HEK293 (cell line): ENCODE data around the gene BAG1.

Source experiments
- CTCF ChIA-PET: fragments of 350-600 bp; formaldehyde crosslinking; extraction: SDS; loops from one replicate; lab custom pipeline; 2021; ENCODE audit warnings: antibody characterized with exemption; lab: Yijun Ruan, JAX
- POLR2A ChIA-PET: fragments of 300-600 bp; formaldehyde crosslinking; extraction: SDS; loops from one replicate; lab custom pipeline; 2020; ENCODE audit warnings: antibody characterized with exemption, inconsistent platforms; lab: Yijun Ruan, JAX
- H3K27ac ChIP-seq: fragments of 200-500 bp; sonication (Bioruptor generic); 2 replicates; pipeline ENCODE4 v1.5.1; 2014; ENCODE audit warnings: low read depth, low read length, control low read depth, inconsistent platforms; ENCODE audit errors: extremely low read depth
- H3K36me3 ChIP-seq, 2 experiments: fragments of 200-500 bp in 1 of 2; sonication (Bioruptor generic) in 1 of 2; 1 replicate in 1 of 2; 2 replicates in 1 of 2; pipeline ENCODE4 v1.5.1; 2014 to 2017; ENCODE audit warnings: inconsistent platforms in 2 of 2, low read length in 2 of 2; ENCODE audit not compliant: control insufficient read depth in 2 of 2, insufficient read depth in 1 of 2
- H3K4me1 ChIP-seq: fragments of 200-500 bp; sonication (Bioruptor generic); 2 replicates; pipeline ENCODE4 v1.5.1; 2014; ENCODE audit warnings: mild to moderate bottlenecking, low read length, inconsistent platforms; ENCODE audit not compliant: control insufficient read depth, insufficient read depth
- H3K4me3 ChIP-seq: 2 replicates; pipeline ENCODE4 v1.5.1; 2011; ENCODE audit warnings: low read depth, mild to moderate bottlenecking, control low read depth, low read length, moderate library complexity
- H3K9me3 ChIP-seq: fragments of 200-500 bp; sonication (Bioruptor generic); 2 replicates; pipeline ENCODE4 v1.5.1; 2014; ENCODE audit warnings: low read depth, low read length, inconsistent platforms; ENCODE audit not compliant: control insufficient read depth, insufficient read depth
- FEZF1 ChIP-seq: fragments of 450-650 bp; formaldehyde crosslinking; IDR thresholded peaks from 2 replicates; pipeline ENCODE4 v1.5.1; 2016; ENCODE audit warnings: missing biosample characterization, missing genetic modification characterization
- GFI1B ChIP-seq: fragments of 450-650 bp; formaldehyde crosslinking; IDR thresholded peaks from 2 replicates; pipeline ENCODE4 v1.5.1; 2016; ENCODE audit warnings: missing biosample characterization, missing genetic modification characterization
- GLIS2 ChIP-seq: fragments of 450-650 bp; formaldehyde crosslinking; IDR thresholded peaks from 2 replicates; pipeline ENCODE4 v1.5.1; 2016; ENCODE audit warnings: missing biosample characterization, missing genetic modification characterization
- KLF7 ChIP-seq: fragments of 450-650 bp; formaldehyde crosslinking; IDR thresholded peaks from 2 replicates; pipeline ENCODE4 v1.5.1; 2016; ENCODE audit warnings: missing biosample characterization, missing genetic modification characterization, borderline replicate concordance
- MYNN ChIP-seq: fragments of 450-650 bp; formaldehyde crosslinking; IDR thresholded peaks from 2 replicates; pipeline ENCODE4 v1.5.1; 2016; ENCODE audit warnings: missing biosample characterization, missing genetic modification characterization, borderline replicate concordance
- OSR2 ChIP-seq: fragments of 450-650 bp; formaldehyde crosslinking; IDR thresholded peaks from 2 replicates; pipeline ENCODE4 v1.5.1; 2016; ENCODE audit warnings: missing biosample characterization, missing genetic modification characterization
- PATZ1 ChIP-seq: fragments of 450-650 bp; formaldehyde crosslinking; IDR thresholded peaks from 2 replicates; pipeline ENCODE4 v1.5.1; 2016; ENCODE audit warnings: missing biosample characterization, missing genetic modification characterization
- YY1 ChIP-seq: fragments of 450-650 bp; formaldehyde crosslinking; IDR thresholded peaks from 2 replicates; pipeline ENCODE4 v1.5.1; 2018; ENCODE audit warnings: missing biosample characterization, missing genetic modification characterization
- ZBTB21 ChIP-seq: fragments of 450-650 bp; formaldehyde crosslinking; IDR thresholded peaks from 2 replicates; pipeline ENCODE4 v1.5.1; 2017; ENCODE audit warnings: missing biosample characterization, missing genetic modification characterization
- ZBTB48 ChIP-seq: fragments of 450-650 bp; formaldehyde crosslinking; IDR thresholded peaks from 2 replicates; pipeline ENCODE4 v1.5.1; 2016; ENCODE audit warnings: missing biosample characterization, missing genetic modification characterization
- ZNF121 ChIP-seq: fragments of 450-650 bp; formaldehyde crosslinking; IDR thresholded peaks from 2 replicates; pipeline ENCODE4 v1.5.1; 2016; ENCODE audit warnings: missing biosample characterization, missing genetic modification characterization
- ZNF138 ChIP-seq: fragments of 450-650 bp; formaldehyde crosslinking; IDR thresholded peaks from 2 replicates; pipeline ENCODE4 v1.5.1; 2016; ENCODE audit warnings: missing biosample characterization, missing genetic modification characterization, borderline replicate concordance
- ZNF140 ChIP-seq: fragments of 450-650 bp; formaldehyde crosslinking; IDR thresholded peaks from 2 replicates; pipeline ENCODE4 v1.5.1; 2016; ENCODE audit warnings: missing biosample characterization, missing genetic modification characterization
- ZNF239 ChIP-seq: fragments of 450-650 bp; formaldehyde crosslinking; IDR thresholded peaks from 2 replicates; pipeline ENCODE4 v1.5.1; 2016; ENCODE audit warnings: missing biosample characterization, missing genetic modification characterization
- ZNF24 ChIP-seq: fragments of 450-650 bp; formaldehyde crosslinking; IDR thresholded peaks from 2 replicates; pipeline ENCODE4 v1.5.1; 2016; ENCODE audit warnings: missing biosample characterization, missing genetic modification characterization
- ZNF248 ChIP-seq: fragments of 450-650 bp; formaldehyde crosslinking; IDR thresholded peaks from 2 replicates; pipeline ENCODE4 v1.5.1; 2017; ENCODE audit warnings: missing biosample characterization, missing genetic modification characterization
- ZNF292 ChIP-seq: fragments of 450-650 bp; formaldehyde crosslinking; IDR thresholded peaks from 2 replicates; pipeline ENCODE4 v1.5.1; 2016; ENCODE audit warnings: low read depth, missing biosample characterization, missing genetic modification characterization, borderline replicate concordance
- ZNF426 ChIP-seq: fragments of 450-650 bp; formaldehyde crosslinking; IDR thresholded peaks from 2 replicates; pipeline ENCODE4 v1.5.1; 2017; ENCODE audit warnings: missing biosample characterization, missing genetic modification characterization, mild to moderate bottlenecking, inconsistent platforms, moderate library complexity
- ZNF433 ChIP-seq: fragments of 450-650 bp; formaldehyde crosslinking; IDR thresholded peaks from 2 replicates; pipeline ENCODE4 v1.5.1; 2016; ENCODE audit warnings: missing biosample characterization, missing genetic modification characterization, low read depth
- ZNF488 ChIP-seq: fragments of 450-650 bp; formaldehyde crosslinking; IDR thresholded peaks from 2 replicates; pipeline ENCODE4 v1.5.1; 2016; ENCODE audit warnings: missing biosample characterization, missing genetic modification characterization
- ZNF529 ChIP-seq: fragments of 450-650 bp; formaldehyde crosslinking; IDR thresholded peaks from 2 replicates; pipeline ENCODE4 v1.5.1; 2017; ENCODE audit warnings: missing genetic modification characterization, missing biosample characterization; ENCODE audit not compliant: insufficient replicate concordance
- ZNF549 ChIP-seq: fragments of 450-650 bp; IDR thresholded peaks from 2 replicates; pipeline ENCODE4 v1.5.1; 2018; ENCODE audit warnings: missing biosample characterization, missing genetic modification characterization, mild to moderate bottlenecking, inconsistent platforms, moderate library complexity
- ZNF560 ChIP-seq: fragments of 450-650 bp; formaldehyde crosslinking; IDR thresholded peaks from 2 replicates; pipeline ENCODE4 v1.5.1; 2017; ENCODE audit warnings: missing biosample characterization, missing genetic modification characterization, borderline replicate concordance
- ZNF768 ChIP-seq: fragments of 450-650 bp; formaldehyde crosslinking; IDR thresholded peaks from 2 replicates; pipeline ENCODE4 v1.5.1; 2018; ENCODE audit warnings: missing biosample characterization, mild to moderate bottlenecking, missing genetic modification characterization
- TF ChIP-seq, protein P1 (sequence below): fragments of 450-650 bp; formaldehyde crosslinking; IDR thresholded peaks from 2 replicates; pipeline ENCODE4 v1.5.1; 2016; ENCODE audit warnings: missing biosample characterization, missing genetic modification characterization
- TF ChIP-seq, protein P2 (sequence below): fragments of 450-650 bp; formaldehyde crosslinking; IDR thresholded peaks from 2 replicates; pipeline ENCODE4 v1.5.1; 2016; ENCODE audit warnings: missing biosample characterization, missing genetic modification characterization

The BAG1 gene

GRCh38 chr9:33309903-33310302, 45.4 kb upstream of the BAG1 start:
- Histone ChIP-seq H3K9me3 (no peaks in the 10 kb centered on the region), H3K27ac (no peak overlapping the region), H3K4me1 (no peaks in the 10 kb centered on the region), H3K36me3 (peaks cover 53 to 95% of the 10 kb centered on the region in 2 experiments), H3K4me3 (no peak overlapping the region)
- CTCF ChIA-PET: interaction anchor here (0.6 to 1.1 kb wide), 3 partner anchors 19 to 234 kb away, joined by 3 to 4 read pairs (median 3); partner anchors contain the start of genes NFX1 and SMU1
- TF ChIP-seq ZBTB48 (no peak), ZNF529 (tag by site-specific recombination) (no peak), ZNF239 (tag by site-specific recombination) (no peak), ZNF138 (no peak), GLIS2 (tag by site-specific recombination) (no peak), ZNF140 (no peak), ZNF248 (no peak), ZNF488 (tag by site-specific recombination) (no peak), YY1 (no peak)
- POLR2A ChIA-PET: no interaction called here

DNA sequence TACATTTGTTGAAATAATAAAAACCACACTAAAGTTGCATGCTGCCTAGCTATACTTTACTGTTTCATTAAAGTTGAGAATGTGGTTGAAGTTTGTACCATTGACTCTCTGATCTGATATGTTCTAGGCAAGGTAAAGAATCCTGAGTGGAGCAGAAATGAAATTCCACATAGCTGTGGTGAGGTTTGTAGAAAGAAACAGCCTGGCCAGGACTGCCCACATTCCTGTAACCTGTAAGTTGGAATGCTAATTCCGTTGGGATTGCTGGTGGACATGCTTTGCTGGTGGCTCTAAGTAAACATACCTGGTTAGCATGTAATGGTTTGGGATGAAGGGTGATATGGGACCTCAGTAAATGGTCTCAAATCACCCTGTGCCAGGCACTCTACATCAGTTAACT, 42.6 kb upstream of the BAG1 start:
- ChIA-PET CTCF (no interaction called here), POLR2A (no interaction called here)
- Histone ChIP-seq H3K9me3 (no peaks in the 10 kb centered on the region), H3K4me3 (no peak overlapping the region), H3K36me3 (peaks cover 60 to 100% of the 10 kb centered on the region in 2 experiments), H3K27ac (no peak overlapping the region), H3K4me1 (no peaks in the 10 kb centered on the region)
- no peak for TF ChIP-seq GLIS2 (tag by site-specific recombination)
- TF ChIP-seq ZBTB48: no peak
- no peak for TF ChIP-seq ZNF768 (tag by site-specific recombination)
- TF ChIP-seq, protein P1, sequence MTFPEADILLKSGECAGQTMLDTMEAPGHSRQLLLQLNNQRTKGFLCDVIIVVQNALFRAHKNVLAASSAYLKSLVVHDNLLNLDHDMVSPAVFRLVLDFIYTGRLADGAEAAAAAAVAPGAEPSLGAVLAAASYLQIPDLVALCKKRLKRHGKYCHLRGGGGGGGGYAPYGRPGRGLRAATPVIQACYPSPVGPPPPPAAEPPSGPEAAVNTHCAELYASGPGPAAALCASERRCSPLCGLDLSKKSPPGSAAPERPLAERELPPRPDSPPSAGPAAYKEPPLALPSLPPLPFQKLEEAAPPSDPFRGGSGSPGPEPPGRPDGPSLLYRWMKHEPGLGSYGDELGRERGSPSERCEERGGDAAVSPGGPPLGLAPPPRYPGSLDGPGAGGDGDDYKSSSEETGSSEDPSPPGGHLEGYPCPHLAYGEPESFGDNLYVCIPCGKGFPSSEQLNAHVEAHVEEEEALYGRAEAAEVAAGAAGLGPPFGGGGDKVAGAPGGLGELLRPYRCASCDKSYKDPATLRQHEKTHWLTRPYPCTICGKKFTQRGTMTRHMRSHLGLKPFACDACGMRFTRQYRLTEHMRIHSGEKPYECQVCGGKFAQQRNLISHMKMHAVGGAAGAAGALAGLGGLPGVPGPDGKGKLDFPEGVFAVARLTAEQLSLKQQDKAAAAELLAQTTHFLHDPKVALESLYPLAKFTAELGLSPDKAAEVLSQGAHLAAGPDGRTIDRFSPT (tag by site-specific recombination): no peak
- no peak for TF ChIP-seq KLF7 (tag by site-specific recombination)
- TF ChIP-seq ZNF121 (tag by site-specific recombination): no peak
- TF ChIP-seq ZNF549 (tag by site-specific recombination): no peak
- TF ChIP-seq OSR2 (tag by site-specific recombination): no peak
- no peak for TF ChIP-seq ZNF24 (tag by site-specific recombination)
- TF ChIP-seq ZNF560 (tag by site-specific recombination): no peak

- no peak for TF ChIP-seq ZBTB21 (tag by site-specific recombination)
- TF ChIP-seq ZNF433: no peak
- no peak for TF ChIP-seq GFI1B
- TF ChIP-seq ZNF121 (tag by site-specific recombination): no peak
- TF ChIP-seq, protein P2, sequence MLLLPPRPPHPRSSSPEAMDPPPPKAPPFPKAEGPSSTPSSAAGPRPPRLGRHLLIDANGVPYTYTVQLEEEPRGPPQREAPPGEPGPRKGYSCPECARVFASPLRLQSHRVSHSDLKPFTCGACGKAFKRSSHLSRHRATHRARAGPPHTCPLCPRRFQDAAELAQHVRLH (tag by site-specific recombination): no peak
- no peak for TF ChIP-seq MYNN (tag by site-specific recombination)
- TF ChIP-seq PATZ1 (tag by site-specific recombination): no peak
- TF ChIP-seq ZNF560 (tag by site-specific recombination): no peak
- no peak for TF ChIP-seq ZNF140
- TF ChIP-seq FEZF1 (tag by site-specific recombination): no peak
- TF ChIP-seq ZNF292: no peak
- no peak for TF ChIP-seq ZNF426 (tag by site-specific recombination)
- Histone ChIP-seq H3K36me3 (peaks cover 63 to 100% of the 10 kb centered on the region in 2 experiments), H3K9me3 (no peaks in the 10 kb centered on the region), H3K27ac (no peak overlapping the region), H3K4me3 (no peak overlapping the region), H3K4me1 (no peaks in the 10 kb centered on the region)
- CTCF ChIA-PET: no interaction called here
- POLR2A ChIA-PET: no interaction called here
Observed at GRCh38 chr9:33306037-33306436, 41.5 kb upstream of the BAG1 start.
